A673 (cell line): ENCODE data around the gene MOSMO.

Source experiments
- CTCF ChIP-seq: fragments of 300-800, 200-600 bp; sonication (generic); conservative IDR thresholded peaks from 2 replicates; pipeline ENCODE4 v1.5.1; 2017; ENCODE audit warnings: low read depth, mild to moderate bottlenecking, antibody characterized with exemption, low read length, moderate library complexity, mixed read lengths
- EZH2 ChIP-seq: fragments of 200-600 bp; sonication (generic); IDR thresholded peaks from 2 replicates; pipeline ENCODE4 v1.6.1; 2017; ENCODE audit warnings: borderline replicate concordance, low read depth, mild to moderate bottlenecking, mixed read lengths, antibody characterized with exemption, low read length; ENCODE audit not compliant: poor library complexity, severe bottlenecking

- TF ChIP-seq EZH2 (no peak), CTCF (no peak)
These were observed 19.7 kb downstream of the MOSMO start for GRCh38 chr16:22027633-22028032.
